RWPE1 (cell line): ENCODE data around the gene PML.

Source experiments
- CTCF ChIA-PET: fragments of 350-600 bp; sonication (Branson Sonifier 250); formaldehyde crosslinking; extraction: SDS; loops from one replicate; lab custom pipeline; 2021; lab: Yijun Ruan, JAX
- POLR2A ChIA-PET: fragments of 400-600 bp; formaldehyde crosslinking; extraction: SDS; loops from one replicate; lab custom pipeline; 2020; ENCODE audit warnings: antibody characterized with exemption; ENCODE audit not compliant: low non-redundant PET; lab: Yijun Ruan, JAX
- DNase-seq: peaks from one replicate; pipeline ENCODE4 v3.0.0; 2012; ENCODE audit warnings: low spot score
- H3K27ac ChIP-seq: fragments of 450-650 bp; 2 replicates; pipeline ENCODE4 v1.5.1; 2017
- CTCF ChIP-seq: fragments of 450-650 bp; conservative IDR thresholded peaks from 2 replicates; pipeline ENCODE4 v1.5.1; 2017; ENCODE audit warnings: low read depth, mild to moderate bottlenecking

PML gene

GRCh38 chr15:73984208-73984979, 10.1 kb upstream of the PML start:
- no peak for TF ChIP-seq CTCF
- ChIA-PET CTCF (interaction anchor here (0.6 to 1.4 kb wide), 2 partner anchors 8 to 15 kb away, joined by 3 to 6 read pairs; no protein-coding TSS in a partner anchor), POLR2A (no interaction called here)
- no peak for DNase-seq
- peak overlapping the region; percentile 99 for H3K27ac ChIP-seq

- peak overlapping the region; percentile 99 for H3K27ac ChIP-seq
- no peak for TF ChIP-seq CTCF
- ChIA-PET CTCF (interaction anchor here (0.6 to 0.9 kb wide), 2 partner anchors 12 to 16 kb away, joined by 3 to 5 read pairs; no protein-coding TSS in a partner anchor), POLR2A (interaction anchor here (1.1 kb wide), 1 partner anchor 9 kb away, joined by 3 read pairs; the partner anchor contains the start of gene PML)
- no peak for DNase-seq
Measured at GRCh38 chr15:73985101-73985873, 9.2 kb upstream of the PML start.

GRCh38 chr15:73986055-73986775, 8.3 kb upstream of the PML start:
- TF ChIP-seq CTCF, result no peak
- DNase-seq, result no peak
- ChIA-PET CTCF (interaction anchor here (0.9 kb wide), 1 partner anchor 13 kb away, joined by 5 read pairs; no protein-coding TSS in a partner anchor), POLR2A (interaction anchor here (1.1 kb wide), 1 partner anchor 8 kb away, joined by 3 read pairs; the partner anchor contains the start of gene PML)
- H3K27ac ChIP-seq, result peak overlapping the region; percentile 99

GRCh38 chr15:73986776-73987056, 7.8 kb upstream of the PML start:
- peak overlapping the region; percentile 99 for H3K27ac ChIP-seq
- ChIA-PET CTCF (no interaction called here), POLR2A (no interaction called here)
- no peak for TF ChIP-seq CTCF
- DNase-seq, result no peak

- peak overlapping the region; percentile 99 for H3K27ac ChIP-seq
- no peak for DNase-seq
- POLR2A ChIA-PET, result no interaction called here
- CTCF ChIA-PET, result no interaction called here
- no peak for TF ChIP-seq CTCF
Measured at GRCh38 chr15:73987250-73987649, 7.3 kb upstream of the PML start.
